OCI-LY3 (cell line): Measurements from ENCODE around the gene VASN.

Source experiments
- CTCF ChIP-seq: fragments of 200-600, 300-600 bp; sonication (generic); IDR thresholded peaks from 2 replicates; pipeline ENCODE4 v1.5.1; 2014; ENCODE audit warnings: antibody characterized with exemption, low read length, low read depth
- EZH2phosphoT487 ChIP-seq: fragments of 200-600 bp; shearing (Covaris generic); IDR thresholded peaks from 2 replicates; pipeline ENCODE4 v1.6.1; 2018; ENCODE audit warnings: antibody characterized with exemption, mixed run types, low read depth

GRCh38 chr16:4333308-4333638 is 38.4 kb upstream of the VASN start:
- TF ChIP-seq CTCF, result no peak
- TF ChIP-seq EZH2phosphoT487, result no peak
